Measurements from ENCODE around the gene KRT24. TPM values are rescaled to one million over a fixed set of nuclear protein-coding genes. Genes with fewer than 3 reads are reported as not detected.
A peak's percentile ranks its signal among the peaks of the same experiment; 100 is the strongest.

The KRT24 gene
- total RNA-seq, 1 donor from 2014 or later = not detected

DNA sequence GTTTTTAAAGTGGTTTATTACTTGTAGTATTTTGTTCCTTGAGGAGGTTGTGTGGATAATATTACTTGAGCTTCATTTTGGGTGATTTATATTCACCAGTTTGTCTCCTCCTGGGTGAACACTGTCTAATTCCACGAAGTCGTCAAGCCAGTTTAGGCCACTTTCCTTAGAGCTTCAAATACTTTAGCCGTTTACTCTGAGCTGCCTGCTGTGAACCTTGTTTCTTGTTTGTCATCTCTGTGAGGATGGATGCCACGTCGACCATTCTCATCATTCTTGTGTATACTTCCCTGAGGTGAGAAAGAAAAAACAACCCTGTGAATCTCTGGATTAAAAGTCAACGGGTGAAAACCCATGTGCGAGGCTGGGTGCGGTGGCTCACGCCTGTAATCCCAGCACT lies 9.0 kb downstream of the KRT24 start:
- no peak for DNase-seq (ENCODE audit: low read depth)

DNA sequence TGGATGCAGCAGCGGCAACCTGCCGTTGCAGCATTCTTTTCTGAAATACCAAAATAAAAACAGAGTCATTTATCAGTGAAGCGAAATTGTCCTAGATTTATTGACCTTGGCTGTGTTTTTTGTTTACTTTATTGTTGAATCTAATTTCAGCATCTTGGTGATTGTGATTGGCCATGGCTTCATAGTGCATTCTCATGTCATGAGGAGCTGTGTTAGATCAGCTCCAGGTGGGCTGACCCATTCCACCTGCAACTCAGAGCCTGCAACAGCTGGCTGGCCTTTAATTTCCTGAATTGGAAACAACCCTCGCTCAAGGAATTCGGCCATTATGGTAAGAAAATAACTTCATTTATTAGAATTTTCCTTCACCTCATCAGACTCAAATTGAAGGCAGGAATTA lies 16.4 kb downstream of the KRT24 start:
- DNase-seq (ENCODE audit: low read depth) = no peak

DNA sequence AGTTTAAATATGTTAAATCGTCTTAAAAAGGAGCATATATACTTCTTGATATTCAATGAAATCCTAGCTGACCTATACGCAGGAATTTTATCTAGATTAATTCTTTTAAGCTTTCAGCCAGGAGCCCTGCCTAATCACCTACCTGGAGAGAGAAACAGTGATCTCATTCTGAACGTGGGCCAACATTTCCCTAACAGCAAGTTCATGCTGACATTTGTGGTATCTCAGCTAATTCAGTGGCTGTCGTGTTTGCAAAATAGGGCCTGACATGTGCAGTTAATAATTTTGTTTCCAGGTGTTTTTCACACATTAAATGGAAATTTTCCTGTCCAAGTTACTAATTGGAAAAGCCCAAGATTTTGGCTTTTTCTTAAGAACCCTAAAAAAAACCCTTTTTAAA lies 17.4 kb downstream of the KRT24 start:
- no peak for DNase-seq (ENCODE audit: low read depth)

DNA sequence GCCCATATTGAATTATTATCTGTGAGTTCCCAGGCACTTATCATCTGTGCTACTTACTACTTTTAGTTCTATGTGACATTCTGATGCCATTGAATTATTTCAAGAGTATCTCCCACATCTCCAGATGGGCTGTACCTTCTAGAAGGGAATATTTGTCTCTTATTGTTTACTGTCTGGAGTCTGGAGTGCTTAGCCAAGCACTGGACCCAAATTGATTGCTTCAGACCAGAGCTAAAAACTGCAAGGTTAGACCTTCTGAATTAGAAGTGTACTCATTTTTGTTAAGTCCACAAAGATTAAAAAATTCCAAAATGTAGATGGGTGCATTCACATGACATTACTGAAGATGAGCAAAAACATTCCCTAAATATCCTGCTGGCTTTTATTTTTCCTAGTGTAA lies 22.6 kb downstream of the KRT24 start:
- no peak for DNase-seq (ENCODE audit: low read depth)

DNA sequence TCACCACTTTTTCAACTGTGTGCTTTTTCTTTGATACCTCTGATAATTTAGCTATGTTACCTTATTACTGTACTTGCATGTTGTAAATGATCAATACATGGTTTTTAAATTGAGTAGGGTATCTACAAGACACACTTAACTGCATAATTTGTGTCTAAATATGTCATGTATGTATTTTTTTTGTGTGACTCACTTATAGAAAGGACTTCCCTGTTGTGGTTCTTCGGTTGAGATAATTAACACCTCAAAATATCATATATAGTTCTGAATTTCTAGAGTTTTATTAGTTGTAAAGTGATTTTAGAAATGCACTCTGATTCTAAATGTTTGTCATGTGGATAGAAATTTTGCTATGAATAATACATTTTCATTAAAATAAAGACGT lies 24.0 kb downstream of the KRT24 start:
- DNase-seq (ENCODE audit: low read depth) = no peak

DNA sequence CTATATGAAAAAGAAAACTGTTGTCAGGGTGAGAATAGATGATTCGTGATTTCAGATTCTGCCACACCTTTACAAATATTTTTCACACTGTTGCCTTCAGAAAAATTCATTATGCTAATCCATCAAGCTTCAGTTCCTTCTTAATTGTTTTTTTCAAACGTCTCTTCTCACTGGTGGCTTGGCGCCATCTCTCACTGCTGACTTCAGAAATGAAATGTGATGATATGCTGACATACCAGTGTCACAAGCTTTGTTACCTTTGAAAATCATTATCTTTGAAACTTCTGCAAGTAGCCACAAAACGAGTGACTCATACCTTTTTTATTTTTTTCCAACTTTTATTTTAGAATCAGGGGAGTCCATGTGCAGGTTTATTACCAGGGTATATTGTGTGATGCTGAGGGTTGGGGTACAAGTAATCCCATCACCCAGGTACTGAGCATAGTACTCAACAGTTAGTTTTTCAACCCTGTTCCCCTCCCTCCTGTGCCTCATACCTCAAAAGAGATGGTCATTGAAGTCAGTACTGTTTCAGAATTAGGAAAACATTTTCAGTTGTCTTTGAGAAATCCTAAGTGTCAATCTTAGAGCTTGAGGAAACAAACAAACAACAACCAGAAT lies 24.5 kb downstream of the KRT24 start:
- DNase-seq (ENCODE audit: low read depth) = peak; percentile 82

GRCh38 chr17:40675905-40676304 lies 27.6 kb downstream of the KRT24 start:
- no peak for DNase-seq (ENCODE audit: low read depth)

DNA sequence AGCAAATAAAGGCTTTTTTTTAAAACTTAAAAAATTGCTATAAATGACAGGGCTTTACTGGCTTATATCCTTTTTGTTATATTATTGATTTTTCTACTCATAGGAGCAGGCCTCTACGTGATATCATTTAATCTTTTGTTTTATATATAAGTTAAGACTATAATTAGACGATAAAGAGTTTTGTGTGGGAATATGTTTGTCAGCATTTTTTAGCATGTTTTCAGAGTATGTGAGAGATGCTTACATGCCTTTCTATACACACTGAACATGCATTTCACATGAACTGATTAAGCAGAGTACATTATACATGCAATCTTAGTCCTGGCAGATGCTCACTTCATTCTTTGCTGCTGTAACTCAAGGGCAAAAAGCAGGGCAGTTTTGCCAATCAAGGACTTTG lies 30.9 kb downstream of the KRT24 start:
- DNase-seq (ENCODE audit: low read depth) = no peak

DNA sequence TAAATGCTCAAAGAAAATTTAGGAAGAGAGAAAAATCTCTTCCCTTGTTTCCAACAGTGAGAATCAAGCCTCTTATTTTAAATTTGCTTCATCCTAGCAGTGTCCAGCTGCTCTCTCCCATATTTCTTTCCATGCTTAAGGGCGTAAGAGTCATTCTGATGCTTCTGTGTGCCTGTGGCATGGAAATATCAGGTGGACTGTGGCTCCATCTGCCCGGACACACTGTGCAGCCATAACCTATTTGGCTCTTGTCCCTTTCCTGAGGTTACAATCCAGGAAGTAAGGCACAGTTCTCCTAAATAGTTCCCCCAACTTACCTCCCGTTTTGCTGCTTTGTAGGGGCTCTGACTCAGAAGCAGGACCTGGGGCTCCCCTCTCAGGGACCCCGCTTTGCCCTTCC lies 32.3 kb downstream of the KRT24 start:
- DNase-seq (ENCODE audit: low read depth) = no peak

DNA sequence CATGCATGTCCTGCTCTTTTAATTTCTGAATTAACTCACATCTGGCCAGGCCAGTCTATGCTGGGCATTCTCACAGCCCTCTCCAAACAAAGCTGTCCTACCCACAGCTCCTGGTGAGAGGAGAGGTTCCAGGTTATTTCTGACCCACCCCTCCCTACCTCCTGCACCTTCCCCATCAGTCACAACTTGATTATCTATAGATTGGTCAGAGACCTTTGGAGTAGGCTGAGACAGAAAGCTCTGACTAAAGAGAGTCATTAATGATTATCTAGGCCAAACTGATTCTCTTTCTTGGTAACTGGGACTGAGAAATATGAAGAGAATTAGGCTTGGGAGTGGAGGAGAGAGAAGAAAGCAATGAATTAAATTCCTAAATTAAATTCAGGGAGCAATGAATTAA lies 37.2 kb downstream of the KRT24 start:
- peak; percentile 72 for DNase-seq (ENCODE audit: low read depth)

- DNase-seq (ENCODE audit: low read depth) = no peak
These were observed 38.8 kb downstream of the KRT24 start, which contains the start of gene KRT222 for GRCh38 chr17:40664582-40665333. Gene KRT222 (minus strand): TSS chr17:40665177. CDS start chr17:40665099, 78 bp downstream.

GRCh38 chr17:40663252-40663651 lies 40.3 kb downstream of the KRT24 start:
- no peak for DNase-seq (ENCODE audit: low read depth)

DNA sequence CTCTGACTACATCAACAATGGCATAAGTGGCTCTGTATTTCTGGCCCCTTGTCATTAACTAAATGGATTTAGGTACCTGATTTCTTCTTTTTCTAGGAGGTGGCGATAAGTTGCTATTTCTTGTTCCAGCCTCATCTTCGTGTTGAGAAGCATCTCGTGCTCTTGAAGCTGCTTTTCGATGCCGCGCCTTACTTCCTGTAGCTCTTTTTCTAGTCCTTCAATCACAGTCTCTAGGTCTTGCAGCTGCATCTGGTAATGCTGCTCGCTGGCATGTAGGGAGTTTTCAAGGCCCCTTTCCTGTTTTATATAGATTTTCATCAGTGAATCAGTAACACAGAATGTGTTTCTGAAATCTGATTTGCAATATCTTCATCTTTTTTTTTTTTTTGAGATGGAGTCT lies 43.6 kb downstream of the KRT24 start:
- DNase-seq (ENCODE audit: low read depth) = no peak

DNA sequence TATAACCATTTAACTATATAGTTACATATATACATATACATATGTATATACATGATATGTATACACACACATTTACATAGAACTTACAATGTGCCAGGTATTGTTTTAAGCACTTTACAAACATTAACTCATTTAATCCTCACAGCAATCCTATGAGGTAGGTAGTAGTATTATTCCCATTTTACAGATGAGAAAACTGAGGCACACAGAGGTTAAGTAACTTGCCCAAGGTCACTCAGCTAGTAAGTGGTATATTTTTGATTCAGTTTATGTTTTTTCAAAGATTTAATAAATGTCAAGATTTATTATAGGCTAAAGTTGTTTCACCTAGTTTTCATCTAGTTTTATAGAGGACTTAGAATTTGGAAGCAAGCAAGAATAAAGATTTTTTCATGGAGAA lies 45.2 kb downstream of the KRT24 start:
- DNase-seq (ENCODE audit: low read depth) = no peak

- DNase-seq (ENCODE audit: low read depth) = no peak
These were observed 51.6 kb downstream of the KRT24 start for GRCh38 chr17:40651939-40652338.

DNA sequence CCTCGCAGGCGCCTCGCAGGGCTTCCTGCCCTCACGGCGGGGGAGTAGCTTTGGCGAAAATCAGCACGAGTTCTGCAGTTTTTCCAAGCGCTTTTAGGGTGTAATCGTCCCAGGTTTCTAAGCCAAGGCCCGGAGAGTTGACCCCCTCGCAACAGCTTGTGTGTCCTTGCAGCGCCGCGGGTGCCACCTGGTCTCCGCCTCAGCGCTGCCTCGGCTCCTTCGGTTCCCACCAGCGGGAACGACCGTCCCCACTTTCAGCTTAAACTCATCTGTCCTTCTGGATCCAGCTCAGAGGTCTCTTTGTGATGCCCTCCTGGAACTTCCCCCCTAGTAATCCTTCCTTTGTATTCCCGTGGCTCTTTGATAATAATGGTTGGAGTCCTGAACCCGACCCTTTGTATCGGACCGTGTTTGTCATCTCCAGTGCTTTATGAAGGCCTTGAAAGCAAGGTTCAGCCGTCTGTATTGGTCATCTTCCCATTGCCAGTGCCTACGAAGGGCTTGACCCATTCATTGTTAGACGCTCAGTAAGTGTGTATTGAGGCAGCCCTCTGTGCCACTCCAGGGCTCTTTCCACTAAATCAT lies 55.1 kb downstream of the KRT24 start:
- no peak for DNase-seq (ENCODE audit: low read depth)

Other genes starting within 250 kb of the KRT24 start
- gene TNS4, start 202.1 kb downstream of the KRT24 start, total RNA-seq = 0.05 and 0.69 TPM in 2 replicates
- gene CCR7, start 138.3 kb downstream of the KRT24 start, total RNA-seq = not detected in 2 replicates
- 70.5 and 126 TPM in 2 replicates for gene SMARCE1, start 55.9 kb downstream of the KRT24 start, total RNA-seq
- gene KRT222, start 38.6 kb downstream of the KRT24 start, total RNA-seq = 1.7 and 10.9 TPM in 2 replicates
- not detected in 2 replicates for gene KRT25, start 51.6 kb upstream of the KRT24 start, total RNA-seq
- gene KRT26, start 68.4 kb upstream of the KRT24 start, total RNA-seq = not detected in 2 replicates
- gene KRT27, start 78.8 kb upstream of the KRT24 start, total RNA-seq = not detected in 2 replicates
- not detected in 2 replicates for gene KRT28, start 96.2 kb upstream of the KRT24 start, total RNA-seq
- 3.6 and 4.6 TPM in 2 replicates for gene KRT10, start 118.9 kb upstream of the KRT24 start, total RNA-seq
- gene KRT12, start 163.5 kb upstream of the KRT24 start, total RNA-seq = not detected in 2 replicates
- gene KRT20, start 181.5 kb upstream of the KRT24 start, total RNA-seq = not detected in 2 replicates
- 1.2 and 68.1 TPM in 2 replicates for gene KRT23, start 233.9 kb upstream of the KRT24 start, total RNA-seq